Right lobe of liver (tissue), 6 donors: ENCODE measurements around the gene UBC. TPM values are rescaled to one million over a fixed set of nuclear protein-coding genes. Genes with fewer than 3 reads are reported as not detected.
A peak's percentile ranks its signal among the peaks of the same experiment; 100 is the strongest.

ENCODE experiments used
- ATAC-seq, 4 donors: fragments of 200-7000 bp; cut with Tn5 transposase; one replicate each; pipeline ENCODE4 v1.9.1; 2020; ENCODE audit warnings: mild to moderate bottlenecking in 4 of 4, moderate library complexity in 4 of 4
- DNase-seq, 3 donors: peaks; one replicate each; pipeline ENCODE4 v3.0.0-alpha.2; 2020
- H3K27ac ChIP-seq, 3 donors: fragments of 200-600 bp; one replicate each; pipeline ENCODE4 v1.8.0; 2022
- H3K27me3 ChIP-seq, 2 donors: fragments of 200-600 bp; one replicate each; pipeline ENCODE4 v1.8.0; 2022
- H3K36me3 ChIP-seq, 4 donors: fragments of 200-600 bp; sonication (generic) in 1 of 4; one replicate each; pipeline versions ENCODE4 v1.5.1 to v1.8.0; 2017 to 2022; ENCODE audit warnings: control low read depth in 1 of 4
- H3K4me1 ChIP-seq, 4 donors: fragments of 200-600 bp; sonication (generic) in 1 of 4; one replicate each; pipeline versions ENCODE4 v1.5.1 to v1.8.0; 2017 to 2022; ENCODE audit warnings: control low read depth in 1 of 4
- H3K4me3 ChIP-seq, 3 donors: fragments of 200-600 bp; one replicate each; pipeline ENCODE4 v1.8.0; 2022
- H3K9me3 ChIP-seq, 4 donors: fragments of 200-600 bp; sonication (generic) in 1 of 4; one replicate each; pipeline versions ENCODE4 v1.5.1 to v1.8.0; 2017 to 2022; ENCODE audit warnings: control low read depth in 1 of 4
- CTCF ChIP-seq, 4 donors: fragments of 200-600 bp in 3 of 4; fragments of 450-650 bp in 1 of 4; IDR thresholded peaks; one replicate each; pipeline versions ENCODE4 v1.5.1 to v1.8.0; 2016 to 2022; ENCODE audit warnings: antibody characterized with exemption in 4 of 4, mild to moderate bottlenecking in 2 of 4
- POLR2A ChIP-seq: fragments of 450-650 bp; IDR thresholded peaks from one replicate; pipeline ENCODE4 v1.6.1; 2017; ENCODE audit warnings: antibody characterized with exemption, mild to moderate bottlenecking
- WGBS: methylation state at CpG from one replicate; pipeline ENCODE4 v1.1.6; 2018; ENCODE audit warnings: low coverage, low lambda C conversion rate; ENCODE audit not compliant: insufficient coverage; ENCODE audit errors: missing lambda C conversion rate; 5-methylcytosine and 5-hydroxymethylcytosine counted together
- intact Hi-C, 2 donors: fragments of 100-400 bp; cut with DNase I; formaldehyde crosslinking; loops; one replicate each; pipeline versions ENCODE4 v1.11.2 to v1.14.1; 2022
- total RNA-seq, 6 experiments: library from RNA; depleted of rRNA in 2 of 6; stranded (reverse); fragments of >200 nt in 2 of 6; fragmentation: NEBNext Ultra II Directional in 3 of 6; extraction: Animal tissue kit (Norgen Biotek cat#: 25700) in 3 of 6; gene quantifications; one replicate each; pipeline versions ENCODE4 v1.1.0 to v1.2.4, GENCODE V29; 2016 to 2023
- donor health status: DM: no; HTN: yes; CAD: no.
- donor health status: DM: no; HTN: no; CAD: no.
- donor health status: DM: no; HTN: no; CAD: no.
- donor health status: DM: no; HTN: yes; CAD: no.
- donor health status: DM: no; HTN: yes; CAD: no.

The UBC gene
- total RNA-seq, 6 experiments from 2014 or later: 390 to 1,023 (median 604) TPM

DNA sequence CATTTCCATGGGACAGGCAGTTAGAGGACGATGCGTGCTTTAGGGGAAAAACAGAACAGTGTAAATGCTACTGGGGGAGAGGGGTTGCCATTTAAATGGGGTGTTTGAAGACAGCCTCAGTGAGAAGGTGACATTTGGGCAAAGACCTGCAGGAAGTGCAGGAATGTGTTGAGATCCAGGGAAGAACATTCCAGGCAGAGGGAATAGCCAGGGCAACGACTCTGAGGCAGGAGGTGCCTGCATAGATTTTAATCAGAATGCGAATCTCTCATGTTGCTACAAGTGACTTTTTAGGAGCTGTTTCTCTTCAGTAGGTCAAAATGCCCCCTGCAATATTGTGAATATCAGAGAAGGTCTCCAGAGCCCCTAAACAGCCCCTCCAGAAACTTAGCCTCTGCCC lies 43.2 kb downstream of the UBC start:
- TF ChIP-seq CTCF (IDR thresholded peaks at IDR 0.05) (no peak), POLR2A (no peak)
- no peak overlapping the region for H3K4me3 ChIP-seq
- ATAC-seq (no peak), DNase-seq (no peak)
- peaks cover 0 to 44% (median 19%) of the 10 kb centered on the region in 4 donors for H3K4me1 ChIP-seq
- no peaks in the 10 kb centered on the region for H3K36me3 ChIP-seq
- intact Hi-C loops: no loop called here
- H3K27me3 ChIP-seq: no peaks in the 10 kb centered on the region
- H3K9me3 ChIP-seq: no peaks in the 10 kb centered on the region
- H3K27ac ChIP-seq: peak overlapping the region in 2 of 3 donors; percentile 46 to 65
- WGBS: 71% methylated on average over 4 of the region's 4 CpGs

GRCh38 chr12:124870515-124870914 lies 43.9 kb downstream of the UBC start:
- TF ChIP-seq POLR2A (no peak), CTCF (IDR thresholded peaks at IDR 0.05) (no peak)
- 94% methylated on average over 4 of the region's 4 CpGs for WGBS
- peaks cover 0 to 39% (median 18%) of the 10 kb centered on the region in 4 donors for H3K4me1 ChIP-seq
- intact Hi-C loops: no loop called here
- no peaks in the 10 kb centered on the region for H3K36me3 ChIP-seq
- H3K4me3 ChIP-seq: no peak overlapping the region
- H3K9me3 ChIP-seq: no peaks in the 10 kb centered on the region
- no peak for DNase-seq
- H3K27me3 ChIP-seq: no peaks in the 10 kb centered on the region
- ATAC-seq: no peak
- no peak overlapping the region for H3K27ac ChIP-seq

DNA sequence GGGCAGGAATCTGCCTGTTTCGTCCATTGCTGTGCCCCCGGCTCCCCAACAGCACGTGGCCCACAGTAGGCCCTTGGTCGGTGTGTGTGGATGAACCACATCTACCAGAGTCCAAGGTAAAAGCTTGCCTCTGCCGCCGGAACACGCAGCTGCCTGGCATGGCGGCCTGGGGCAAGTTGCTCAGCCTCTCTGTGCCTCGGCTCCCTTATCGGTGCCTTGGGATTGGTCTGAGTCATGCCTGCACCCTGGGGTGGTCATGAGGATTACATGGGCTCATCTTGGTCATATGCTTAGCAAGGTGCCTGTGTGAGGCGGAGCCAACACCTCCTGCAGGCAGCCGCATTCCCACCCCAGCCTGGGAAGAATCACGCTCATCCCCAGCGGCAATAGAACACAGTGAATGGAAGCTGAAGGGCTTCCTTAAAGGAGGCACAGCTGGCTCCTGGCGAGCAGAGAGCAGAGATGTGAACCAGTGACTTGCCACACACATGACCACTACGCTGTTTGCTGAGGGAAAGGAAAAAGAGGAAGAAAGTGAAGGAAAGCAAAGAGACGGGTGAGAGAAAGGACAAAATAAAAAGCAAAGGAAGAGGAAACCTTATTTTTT lies 45.3 kb downstream of the UBC start:
- no peak overlapping the region for H3K4me3 ChIP-seq
- WGBS: 66% methylated on average over 11 of the region's 17 CpGs
- no peaks in the 10 kb centered on the region for H3K36me3 ChIP-seq
- no peak for DNase-seq
- peak in 3 of 4 donors; percentile 1 to 24 (median 6) for ATAC-seq
- H3K4me1 ChIP-seq: peaks cover 0 to 32% (median 16%) of the 10 kb centered on the region in 4 donors
- H3K27ac ChIP-seq: peak overlapping the region in 1 of 3 donors; percentile 6
- intact Hi-C loops: no loop called here
- TF ChIP-seq CTCF (IDR thresholded peaks at IDR 0.05): no peak
- no peak for TF ChIP-seq POLR2A
- H3K27me3 ChIP-seq: no peaks in the 10 kb centered on the region
- H3K9me3 ChIP-seq: no peaks in the 10 kb centered on the region

- no peak for ATAC-seq
- Histone ChIP-seq H3K4me3 (no peak overlapping the region), H3K4me1 (peaks cover 0 to 32% (median 18%) of the 10 kb centered on the region in 4 donors), H3K36me3 (no peaks in the 10 kb centered on the region), H3K27me3 (no peaks in the 10 kb centered on the region), H3K27ac (peak overlapping the region in 1 of 3 donors; percentile 6), H3K9me3 (no peaks in the 10 kb centered on the region)
- DNase-seq: no peak
- TF ChIP-seq CTCF (IDR thresholded peaks at IDR 0.05) (no peak), POLR2A (no peak)
- intact Hi-C loops: no loop called here
- WGBS: 50% methylated on average over 11 of the region's 11 CpGs
Observed at GRCh38 chr12:124868252-124869058, 46.0 kb downstream of the UBC start.
